HG03378 (cell line): ENCODE measurements around the gene SNRNP48.

Source experiments
- ATAC-seq: cut with Tn5 transposase; IDR thresholded peaks from one replicate; pipeline ENCODE4 v1.9.1; 2021; ENCODE audit warnings: mild to moderate bottlenecking, moderate library complexity; ENCODE audit not compliant: unreplicated experiment

SNRNP48 gene

DNA sequence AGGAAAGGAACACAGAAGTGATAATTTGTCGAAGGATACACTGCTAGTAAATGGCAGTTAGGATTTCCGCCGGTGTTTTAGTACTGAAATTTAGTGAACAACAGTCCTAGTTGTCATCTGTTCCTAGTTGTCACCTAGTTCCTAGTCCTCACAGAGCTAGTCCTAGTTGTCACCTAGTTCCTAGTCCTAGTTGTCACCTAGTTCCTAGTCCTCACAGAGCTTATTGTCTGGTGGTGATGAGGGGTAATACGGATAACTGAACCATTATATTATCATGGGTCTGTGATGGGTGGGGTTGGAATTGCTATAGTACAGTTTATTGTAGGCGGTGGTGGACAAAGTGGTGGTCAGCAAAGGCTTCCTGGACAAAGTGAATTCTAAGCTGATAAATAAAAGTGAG is 1.8 kb downstream of the SNRNP48 start:
- ATAC-seq: no peak

- no peak for ATAC-seq
These were observed 3.2 kb downstream of the SNRNP48 start for GRCh38 chr6:7593229-7593628.

DNA sequence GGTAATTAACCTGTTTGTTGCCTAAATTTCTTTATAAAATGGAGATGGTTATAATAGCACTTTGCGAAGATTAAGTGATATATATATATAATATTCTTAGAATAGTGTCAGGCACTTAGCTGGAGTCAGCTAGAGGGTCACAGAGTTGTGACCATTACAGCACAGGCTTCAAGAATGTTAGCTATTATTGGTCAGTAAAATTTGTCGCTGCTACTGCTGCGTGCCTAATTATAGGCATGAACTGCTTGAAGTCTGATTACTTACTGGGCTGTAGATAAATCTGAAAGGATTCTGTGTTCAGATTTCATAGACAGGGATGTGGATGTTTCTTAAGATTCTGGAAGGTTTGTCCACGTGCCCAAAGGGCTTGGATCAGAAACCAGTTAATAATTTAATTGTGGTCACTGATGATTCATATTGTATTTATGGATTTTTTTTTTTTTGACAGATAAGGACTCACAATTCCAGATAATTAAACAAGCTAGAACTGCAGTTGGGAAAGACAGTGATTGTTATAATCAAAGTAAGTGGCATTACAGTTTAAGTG is 4.7 kb downstream of the SNRNP48 start:
- no peak for ATAC-seq

- no peak for ATAC-seq
These were observed 14.0 kb downstream of the SNRNP48 start for GRCh38 chr6:7604003-7604402.

DNA sequence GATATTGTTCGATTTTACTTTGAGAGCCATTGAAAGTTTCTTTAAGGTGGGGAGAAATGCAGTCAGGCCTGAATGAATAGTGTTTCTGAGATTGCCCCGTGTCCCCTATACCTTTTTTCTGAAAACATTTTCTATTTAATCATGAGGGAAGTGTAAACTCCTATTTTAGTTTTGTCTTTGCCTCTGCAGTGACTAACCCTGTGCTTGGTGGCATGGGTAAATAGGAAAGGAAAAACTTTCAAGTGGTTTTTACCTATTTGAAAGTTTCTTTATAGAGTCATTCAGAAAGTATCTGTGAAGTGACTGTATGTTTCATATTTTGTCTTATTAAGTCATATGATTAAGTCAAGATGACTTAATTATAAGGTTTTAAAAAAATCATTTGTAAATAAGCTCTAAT is 14.5 kb downstream of the SNRNP48 start:
- ATAC-seq: no peak

DNA sequence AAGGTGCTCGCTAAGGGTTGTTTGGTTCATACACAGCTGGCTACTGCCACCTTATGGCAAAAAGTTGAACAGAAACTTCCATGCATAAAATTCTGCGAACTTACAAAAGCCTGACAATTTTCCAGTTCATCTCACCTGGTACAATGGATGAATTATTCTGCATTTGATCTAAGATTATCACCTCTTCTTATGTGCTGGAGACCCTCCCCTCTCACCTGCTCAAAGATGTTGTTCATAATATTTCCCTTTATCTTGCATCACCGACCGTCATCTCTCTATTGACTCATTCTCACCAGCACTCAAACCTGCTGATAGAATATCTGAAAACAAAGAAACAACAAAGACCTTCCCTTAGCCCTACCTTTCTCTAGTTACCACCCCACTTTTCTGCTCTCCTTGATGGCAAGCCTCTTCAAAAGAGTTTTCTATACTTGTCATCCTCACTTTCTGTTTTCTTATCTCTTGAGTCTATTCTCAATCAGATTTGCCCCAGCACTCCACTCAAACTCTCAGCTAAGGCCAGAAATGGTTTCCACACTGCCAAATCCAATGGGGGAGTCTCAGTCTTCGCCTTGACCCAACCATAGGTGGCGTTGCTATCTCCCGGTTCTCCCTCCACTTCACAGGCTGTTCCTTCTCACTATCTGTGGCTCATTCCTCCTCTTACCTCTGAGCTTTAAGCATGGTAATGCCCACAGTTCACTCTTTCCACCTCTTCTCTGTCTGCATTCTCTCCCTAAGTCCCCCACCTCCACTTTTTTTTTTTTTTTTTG is 25.8 kb downstream of the SNRNP48 start:
- no peak for ATAC-seq

- ATAC-seq: peak; percentile 86
These were observed 28.1 kb downstream of the SNRNP48 start for GRCh38 chr6:7617801-7618764.

GRCh38 chr6:7621761-7622160 is 31.8 kb downstream of the SNRNP48 start:
- ATAC-seq: no peak

DNA sequence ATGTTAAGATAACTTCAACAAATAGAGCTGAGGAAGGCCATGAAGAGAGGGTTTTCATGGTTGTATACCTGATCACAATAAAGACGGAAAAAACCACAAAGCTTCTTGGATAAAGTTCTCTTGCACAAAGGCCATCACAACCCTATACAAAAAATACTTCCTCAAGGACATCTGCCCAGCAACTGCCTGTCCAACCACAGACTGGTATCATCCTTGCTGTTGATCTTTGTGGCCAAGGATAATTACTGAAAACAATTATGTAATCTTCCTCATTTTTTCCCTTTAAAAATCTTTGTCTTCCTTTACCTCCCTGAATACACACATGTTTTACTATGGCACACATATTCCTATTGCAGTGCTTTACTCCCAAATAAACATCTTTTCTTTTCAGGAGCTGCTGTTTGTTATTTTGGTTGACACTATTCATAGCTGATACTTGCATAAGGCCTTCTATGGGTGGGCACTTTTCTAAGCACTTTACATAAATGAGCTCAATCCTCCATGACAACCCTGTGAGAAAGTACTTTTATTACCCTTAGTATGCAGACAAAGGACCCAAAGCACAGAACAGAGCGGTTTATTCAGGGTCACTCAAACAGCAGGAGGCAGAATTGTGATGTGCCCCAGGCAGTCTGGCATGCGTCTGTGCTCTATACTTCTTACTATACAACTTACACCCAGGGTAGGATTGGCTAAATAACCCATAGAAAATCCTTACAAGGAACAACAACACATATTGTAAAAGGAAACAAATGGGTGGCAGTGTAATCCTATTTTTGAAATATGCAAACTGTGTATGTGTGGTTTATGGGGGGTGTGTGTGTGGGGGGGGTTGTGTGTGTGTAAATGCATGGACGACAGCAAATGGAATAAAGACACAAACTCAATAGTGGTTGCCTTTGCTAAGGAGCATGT is 35.1 kb downstream of the SNRNP48 start:
- no peak for ATAC-seq

GRCh38 chr6:7628479-7628878 is 38.5 kb downstream of the SNRNP48 start:
- ATAC-seq: no peak

DNA sequence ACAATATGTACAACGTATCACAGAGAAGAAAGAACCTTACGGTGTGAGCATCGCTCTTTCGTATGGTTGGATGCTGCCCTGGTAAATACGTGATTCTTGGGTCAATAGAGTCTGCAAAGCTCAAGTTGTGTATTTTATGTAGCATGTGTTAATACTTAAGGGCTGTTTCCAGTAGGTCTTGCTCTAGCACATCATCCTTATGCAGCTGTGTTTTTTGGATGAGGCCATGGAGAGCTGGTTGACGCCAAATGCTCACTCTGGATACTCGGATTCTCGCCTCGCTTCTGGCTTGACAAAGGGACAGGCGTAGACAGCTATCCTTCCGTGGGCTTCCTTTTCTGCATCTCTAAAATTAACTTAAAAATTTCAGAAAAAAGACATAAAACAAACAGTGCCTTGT is 38.9 kb downstream of the SNRNP48 start:
- no peak for ATAC-seq

DNA sequence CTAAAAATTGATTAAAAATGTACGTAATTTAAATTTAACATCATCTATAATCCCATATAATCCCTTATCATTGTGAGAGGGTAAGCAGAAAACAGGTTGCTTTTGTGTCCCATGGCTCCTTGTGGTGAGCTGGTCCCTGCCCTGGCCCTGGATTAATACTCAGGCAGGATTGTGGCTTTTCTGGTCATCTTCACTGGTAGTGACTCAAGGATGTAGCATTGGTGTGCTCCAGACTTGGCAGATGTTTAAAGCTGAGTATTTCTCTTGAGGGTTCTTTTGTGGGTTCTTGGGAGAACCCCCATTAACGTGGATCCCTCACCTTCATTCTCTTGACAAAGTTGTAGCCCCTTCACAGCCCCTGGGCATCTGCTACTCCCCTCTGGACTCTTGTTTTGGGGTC is 39.3 kb downstream of the SNRNP48 start:
- ATAC-seq: no peak

DNA sequence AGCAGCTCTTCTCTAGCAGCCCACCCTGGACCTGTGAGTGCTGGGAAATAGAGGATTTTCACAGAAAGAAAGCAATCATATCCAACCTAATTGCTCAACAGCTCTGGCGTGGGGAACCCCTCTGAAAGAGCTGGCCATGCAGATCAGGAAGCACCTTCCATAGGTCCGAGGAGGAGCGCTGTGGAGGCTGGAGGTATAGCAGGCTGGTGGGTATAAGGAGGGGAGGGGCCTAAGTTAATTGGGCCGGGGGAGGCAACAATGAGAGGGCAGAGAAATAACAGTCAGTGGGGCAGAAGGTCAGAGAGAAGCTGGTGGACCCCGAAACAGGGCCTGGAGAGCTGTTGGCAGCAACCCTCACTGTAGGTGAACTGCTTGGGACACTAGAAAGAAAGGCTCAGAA is 40.8 kb downstream of the SNRNP48 start:
- no peak for ATAC-seq

GRCh38 chr6:7631466-7631865 is 41.5 kb downstream of the SNRNP48 start:
- ATAC-seq: no peak

DNA sequence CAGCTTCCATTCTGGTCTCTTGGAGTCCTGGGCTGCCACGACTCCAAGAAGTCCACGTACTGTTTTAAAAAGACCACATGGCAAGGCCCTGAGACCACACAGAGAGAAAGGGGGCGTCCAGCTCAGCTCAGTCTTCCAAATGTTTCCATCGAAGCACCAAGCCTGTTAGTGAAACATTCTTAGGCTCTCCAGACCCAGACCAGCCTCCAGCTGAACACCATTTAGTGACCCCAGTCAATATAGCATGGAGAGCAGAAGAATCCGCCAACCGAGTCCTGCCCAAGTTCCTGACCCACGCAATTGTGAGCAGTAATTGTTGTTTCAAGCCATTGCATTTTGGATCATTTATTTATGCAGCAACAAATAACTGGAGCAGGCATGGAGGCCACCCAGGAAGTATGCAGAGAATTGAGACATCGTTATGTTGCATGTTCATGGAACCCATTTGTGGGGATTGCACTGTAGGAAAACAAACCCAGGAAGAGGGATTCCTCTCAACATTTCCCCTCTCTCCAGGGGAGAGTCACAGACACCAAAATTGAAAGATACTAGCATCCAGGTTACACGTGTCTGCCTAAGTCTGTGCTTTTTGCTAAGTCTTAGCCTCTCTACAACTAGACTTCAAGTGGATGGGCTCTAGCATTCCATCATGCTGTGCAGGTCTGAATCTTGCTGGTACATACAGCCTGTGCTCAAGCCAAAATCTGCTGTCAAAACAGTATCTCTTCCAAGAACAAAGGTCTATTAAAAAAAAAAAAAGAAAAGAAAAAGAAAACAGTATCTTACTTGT is 42.7 kb downstream of the SNRNP48 start:
- ATAC-seq: no peak

- no peak for ATAC-seq
These were observed 43.4 kb downstream of the SNRNP48 start for GRCh38 chr6:7633361-7633760.

DNA sequence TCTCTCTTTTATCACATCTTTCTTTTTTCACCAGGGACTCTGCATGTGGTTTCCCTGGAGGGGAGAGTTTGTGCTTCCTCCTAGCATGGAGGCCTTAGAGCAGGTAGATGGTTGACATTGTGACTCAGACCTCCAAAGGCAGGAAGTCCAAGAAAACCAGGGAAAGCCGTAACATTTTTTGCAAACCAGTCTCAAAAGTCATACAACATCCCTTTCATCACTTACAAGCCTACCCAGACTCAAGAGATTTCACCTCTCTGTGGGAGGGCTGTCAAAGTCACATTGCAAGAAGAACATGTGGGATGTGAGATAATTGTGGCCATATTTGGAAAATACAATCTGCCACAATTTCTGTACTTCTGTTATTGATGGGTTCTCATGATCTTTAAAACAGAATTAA is 46.2 kb downstream of the SNRNP48 start:
- no peak for ATAC-seq

GRCh38 chr6:7637533-7637932 is 47.5 kb downstream of the SNRNP48 start:
- no peak for ATAC-seq

GRCh38 chr6:7639427-7639826 is 49.4 kb downstream of the SNRNP48 start:
- no peak for ATAC-seq

DNA sequence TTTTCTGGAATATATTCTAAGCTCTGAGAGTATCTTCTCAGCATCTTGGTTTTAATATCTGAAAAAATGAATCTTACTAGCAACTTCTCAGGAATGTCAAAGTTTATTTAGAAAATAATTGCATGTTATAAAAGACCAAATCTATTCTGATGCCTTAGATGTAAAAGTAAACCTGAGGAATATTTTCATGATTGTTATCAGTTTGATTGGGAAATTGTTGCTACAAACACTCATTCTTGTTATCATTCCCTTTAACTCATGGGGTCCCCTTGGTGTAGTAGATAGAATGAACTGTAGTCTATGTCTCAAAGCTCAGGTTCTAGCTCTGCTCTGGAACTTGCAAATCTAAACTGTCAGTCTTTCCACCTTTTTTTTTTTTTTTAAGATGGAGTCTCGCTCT is 50.0 kb downstream of the SNRNP48 start:
- ATAC-seq: no peak
